HepG2 (cell line): ENCODE results near the gene FAM219B. TPM values are rescaled to one million over a fixed set of nuclear protein-coding genes. Genes with fewer than 3 reads are reported as not detected.

Source experiments
- EED ChIP-seq: sonication (generic); formaldehyde crosslinking; IDR thresholded peaks from 2 replicates; pipeline ENCODE4 v1.5.0; 2020; ENCODE audit warnings: mild to moderate bottlenecking, missing genetic modification reagents
- ETS1 ChIP-seq: sonication (generic); formaldehyde crosslinking; IDR thresholded peaks from 2 replicates; pipeline ENCODE4 v1.4.0; 2020; ENCODE audit warnings: missing genetic modification reagents
- MED13 ChIP-seq: sonication (generic); formaldehyde crosslinking; IDR thresholded peaks from 2 replicates; pipeline ENCODE4 v1.5.0; 2020; ENCODE audit warnings: missing genetic modification reagents
- TERF1 ChIP-seq: sonication (generic); formaldehyde crosslinking; IDR thresholded peaks from 2 replicates; pipeline ENCODE4 v1.8.0; 2022; ENCODE audit warnings: mild to moderate bottlenecking, missing genetic modification reagents, moderate library complexity
- ZNF343 ChIP-seq: sonication (generic); formaldehyde crosslinking; IDR thresholded peaks from 2 replicates; pipeline ENCODE4 v1.4.0; 2020; ENCODE audit warnings: mild to moderate bottlenecking, missing genetic modification reagents
- ZNF790 ChIP-seq: sonication (generic); formaldehyde crosslinking; IDR thresholded peaks from 2 replicates; pipeline ENCODE4 v1.8.0; 2022; ENCODE audit warnings: missing genetic modification reagents, mild to moderate bottlenecking, borderline replicate concordance
- ZSCAN22 ChIP-seq: sonication (generic); formaldehyde crosslinking; IDR thresholded peaks from 2 replicates; pipeline ENCODE4 v1.4.0; 2020; ENCODE audit warnings: mild to moderate bottlenecking, missing genetic modification reagents
- polyA plus RNA-seq, 8 experiments: library from polyadenylated mRNA; depleted of rRNA in 3 of 8; stranded (reverse) in 7 of 8; unstranded in 1 of 8; fragments of >200 nt; fragmentation: Illumina TruSeq in 4 of 8; extraction: Trizol in 4 of 8; gene quantifications; 2 replicates each; pipeline versions ENCODE4 v1.2.1 to v1.2.3, GENCODE V29; 2011 to 2016; ENCODE audit warnings: low read depth in 4 of 8, missing spikeins in 1 of 8, mixed read lengths in 1 of 8; ENCODE audit not compliant: insufficient read depth in 1 of 8
- total RNA-seq, 5 experiments: library from RNA; depleted of rRNA; stranded (reverse); fragments of >200 nt; fragmentation: Illumina TruSeq; extraction: Trizol; gene quantifications; 2 replicates each; pipeline ENCODE4 v1.2.3, GENCODE V29; 2016; ENCODE audit warnings: low read depth in 1 of 5
- TF ChIP-seq, protein P1 (sequence below): sonication (generic); formaldehyde crosslinking; IDR thresholded peaks from 2 replicates; pipeline ENCODE4 v1.5.0; 2020; ENCODE audit warnings: mild to moderate bottlenecking, missing genetic modification reagents
- TF ChIP-seq, protein P2 (sequence below): sonication (generic); formaldehyde crosslinking; IDR thresholded peaks from 2 replicates; pipeline ENCODE4 v1.4.0; 2020; ENCODE audit warnings: mild to moderate bottlenecking, missing genetic modification reagents, borderline replicate concordance
- TF ChIP-seq, protein P3 (sequence below): conservative IDR thresholded peaks from 2 replicates; pipeline ENCODE4 v1.6.1; 2018; ENCODE audit warnings: missing genetic modification reagents
- TF ChIP-seq, protein P4 (sequence below): IDR thresholded peaks from 2 replicates; pipeline ENCODE4 v1.6.1; 2016; ENCODE audit warnings: low read depth, missing genetic modification reagents, missing compliant biosample characterization

FAM219B gene
- total and polyA plus RNA-seq, 2 of the 13 experiments (the other 11 are each of a cell fraction or from before 2014, with no cell fraction given), result 36.6 to 50.2 TPM

GRCh38 chr15:74937590-74938371 is 31.1 kb upstream of the FAM219B start, which contains the start of gene COX5A (continued):
- TF ChIP-seq ZNF790 (peak; percentile 90; the same call in 1 of the 2 replicates), TERF1 (CRISPR knock-in tag) (no peak), ETS1 (CRISPR knock-in tag) (no peak), EED (CRISPR knock-in tag) (peak; percentile 53; the same call in 1 of the 2 replicates), ZNF343 (CRISPR knock-in tag) (peak; percentile 80; the same call in 1 of the 2 replicates), ZSCAN22 (CRISPR knock-in tag) (no peak), MED13 (CRISPR knock-in tag) (no peak)
- TF ChIP-seq, protein P1, sequence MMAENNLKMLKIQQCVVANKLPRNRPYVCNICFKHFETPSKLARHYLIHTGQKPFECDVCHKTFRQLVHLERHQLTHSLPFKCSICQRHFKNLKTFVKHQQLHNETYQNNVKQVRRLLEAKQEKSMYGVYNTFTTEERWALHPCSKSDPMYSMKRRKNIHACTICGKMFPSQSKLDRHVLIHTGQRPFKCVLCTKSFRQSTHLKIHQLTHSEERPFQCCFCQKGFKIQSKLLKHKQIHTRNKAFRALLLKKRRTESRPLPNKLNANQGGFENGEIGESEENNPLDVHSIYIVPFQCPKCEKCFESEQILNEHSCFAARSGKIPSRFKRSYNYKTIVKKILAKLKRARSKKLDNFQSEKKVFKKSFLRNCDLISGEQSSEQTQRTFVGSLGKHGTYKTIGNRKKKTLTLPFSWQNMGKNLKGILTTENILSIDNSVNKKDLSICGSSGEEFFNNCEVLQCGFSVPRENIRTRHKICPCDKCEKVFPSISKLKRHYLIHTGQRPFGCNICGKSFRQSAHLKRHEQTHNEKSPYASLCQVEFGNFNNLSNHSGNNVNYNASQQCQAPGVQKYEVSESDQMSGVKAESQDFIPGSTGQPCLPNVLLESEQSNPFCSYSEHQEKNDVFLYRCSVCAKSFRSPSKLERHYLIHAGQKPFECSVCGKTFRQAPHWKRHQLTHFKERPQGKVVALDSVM (CRISPR knock-in tag), result peak; percentile 72
- TF ChIP-seq, protein P2, sequence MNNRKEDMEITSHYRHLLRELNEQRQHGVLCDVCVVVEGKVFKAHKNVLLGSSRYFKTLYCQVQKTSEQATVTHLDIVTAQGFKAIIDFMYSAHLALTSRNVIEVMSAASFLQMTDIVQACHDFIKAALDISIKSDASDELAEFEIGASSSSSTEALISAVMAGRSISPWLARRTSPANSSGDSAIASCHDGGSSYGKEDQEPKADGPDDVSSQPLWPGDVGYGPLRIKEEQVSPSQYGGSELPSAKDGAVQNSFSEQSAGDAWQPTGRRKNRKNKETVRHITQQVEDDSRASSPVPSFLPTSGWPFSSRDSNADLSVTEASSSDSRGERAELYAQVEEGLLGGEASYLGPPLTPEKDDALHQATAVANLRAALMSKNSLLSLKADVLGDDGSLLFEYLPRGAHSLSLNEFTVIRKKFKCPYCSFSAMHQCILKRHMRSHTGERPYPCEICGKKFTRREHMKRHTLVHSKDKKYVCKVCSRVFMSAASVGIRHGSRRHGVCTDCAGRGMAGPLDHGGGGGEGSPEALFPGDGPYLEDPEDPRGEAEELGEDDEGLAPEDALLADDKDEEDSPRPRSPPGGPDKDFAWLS, result no peak
- TF ChIP-seq, protein P3, sequence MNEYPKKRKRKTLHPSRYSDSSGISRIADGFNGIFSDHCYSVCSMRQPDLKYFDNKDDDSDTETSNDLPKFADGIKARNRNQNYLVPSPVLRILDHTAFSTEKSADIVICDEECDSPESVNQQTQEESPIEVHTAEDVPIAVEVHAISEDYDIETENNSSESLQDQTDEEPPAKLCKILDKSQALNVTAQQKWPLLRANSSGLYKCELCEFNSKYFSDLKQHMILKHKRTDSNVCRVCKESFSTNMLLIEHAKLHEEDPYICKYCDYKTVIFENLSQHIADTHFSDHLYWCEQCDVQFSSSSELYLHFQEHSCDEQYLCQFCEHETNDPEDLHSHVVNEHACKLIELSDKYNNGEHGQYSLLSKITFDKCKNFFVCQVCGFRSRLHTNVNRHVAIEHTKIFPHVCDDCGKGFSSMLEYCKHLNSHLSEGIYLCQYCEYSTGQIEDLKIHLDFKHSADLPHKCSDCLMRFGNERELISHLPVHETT, result peak; percentile 79; the same call in 1 of the 2 replicates
- TF ChIP-seq, protein P4, sequence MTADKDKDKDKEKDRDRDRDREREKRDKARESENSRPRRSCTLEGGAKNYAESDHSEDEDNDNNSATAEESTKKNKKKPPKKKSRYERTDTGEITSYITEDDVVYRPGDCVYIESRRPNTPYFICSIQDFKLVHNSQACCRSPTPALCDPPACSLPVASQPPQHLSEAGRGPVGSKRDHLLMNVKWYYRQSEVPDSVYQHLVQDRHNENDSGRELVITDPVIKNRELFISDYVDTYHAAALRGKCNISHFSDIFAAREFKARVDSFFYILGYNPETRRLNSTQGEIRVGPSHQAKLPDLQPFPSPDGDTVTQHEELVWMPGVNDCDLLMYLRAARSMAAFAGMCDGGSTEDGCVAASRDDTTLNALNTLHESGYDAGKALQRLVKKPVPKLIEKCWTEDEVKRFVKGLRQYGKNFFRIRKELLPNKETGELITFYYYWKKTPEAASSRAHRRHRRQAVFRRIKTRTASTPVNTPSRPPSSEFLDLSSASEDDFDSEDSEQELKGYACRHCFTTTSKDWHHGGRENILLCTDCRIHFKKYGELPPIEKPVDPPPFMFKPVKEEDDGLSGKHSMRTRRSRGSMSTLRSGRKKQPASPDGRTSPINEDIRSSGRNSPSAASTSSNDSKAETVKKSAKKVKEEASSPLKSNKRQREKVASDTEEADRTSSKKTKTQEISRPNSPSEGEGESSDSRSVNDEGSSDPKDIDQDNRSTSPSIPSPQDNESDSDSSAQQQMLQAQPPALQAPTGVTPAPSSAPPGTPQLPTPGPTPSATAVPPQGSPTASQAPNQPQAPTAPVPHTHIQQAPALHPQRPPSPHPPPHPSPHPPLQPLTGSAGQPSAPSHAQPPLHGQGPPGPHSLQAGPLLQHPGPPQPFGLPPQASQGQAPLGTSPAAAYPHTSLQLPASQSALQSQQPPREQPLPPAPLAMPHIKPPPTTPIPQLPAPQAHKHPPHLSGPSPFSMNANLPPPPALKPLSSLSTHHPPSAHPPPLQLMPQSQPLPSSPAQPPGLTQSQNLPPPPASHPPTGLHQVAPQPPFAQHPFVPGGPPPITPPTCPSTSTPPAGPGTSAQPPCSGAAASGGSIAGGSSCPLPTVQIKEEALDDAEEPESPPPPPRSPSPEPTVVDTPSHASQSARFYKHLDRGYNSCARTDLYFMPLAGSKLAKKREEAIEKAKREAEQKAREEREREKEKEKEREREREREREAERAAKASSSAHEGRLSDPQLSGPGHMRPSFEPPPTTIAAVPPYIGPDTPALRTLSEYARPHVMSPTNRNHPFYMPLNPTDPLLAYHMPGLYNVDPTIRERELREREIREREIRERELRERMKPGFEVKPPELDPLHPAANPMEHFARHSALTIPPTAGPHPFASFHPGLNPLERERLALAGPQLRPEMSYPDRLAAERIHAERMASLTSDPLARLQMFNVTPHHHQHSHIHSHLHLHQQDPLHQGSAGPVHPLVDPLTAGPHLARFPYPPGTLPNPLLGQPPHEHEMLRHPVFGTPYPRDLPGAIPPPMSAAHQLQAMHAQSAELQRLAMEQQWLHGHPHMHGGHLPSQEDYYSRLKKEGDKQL (CRISPR knock-in tag), result no peak
